HCT116 (cell line): Measurements from ENCODE around the gene CD74. TPM values are rescaled to one million over a fixed set of nuclear protein-coding genes. Genes with fewer than 3 reads are reported as not detected.
A peak's percentile ranks its signal among the peaks of the same experiment; 100 is the strongest.

Source experiments
- ATAC-seq: fragments of 200-7000 bp; cut with Tn5 transposase; 2 replicates; pipeline ENCODE4 v1.9.1; 2020; ENCODE audit warnings: mild to moderate bottlenecking, moderate library complexity
- BruUV-seq: library from RNA; stranded (reverse); fragments of 400-500 nt; replicated peaks from 2 replicates; lab custom pipeline; 2021; lab: Mats Ljungman, UMichigan
- CTCF ChIA-PET: fragments of 300-600 bp; sonication (Branson Sonifier 250); formaldehyde crosslinking; loops from one replicate; lab custom pipeline; 2021; ENCODE audit warnings: antibody characterized with exemption; lab: Charles Lee
- POLR2A ChIA-PET: fragments of 300-600, 350-600 bp; sonication (Branson Sonifier 250); formaldehyde crosslinking; loops from one replicate; lab custom pipeline; 2021; ENCODE audit warnings: antibody characterized with exemption; lab: Charles Lee
- RAD21 ChIA-PET, 2 experiments: fragments of 300-600 bp; sonication (Branson Sonifier 250); formaldehyde crosslinking; loops; one replicate each; lab custom pipeline; 2023; ENCODE audit warnings: low total read pairs in 2 of 2; ENCODE audit not compliant: uncharacterized antibody in 2 of 2, unreplicated experiment in 2 of 2, low non-redundant PET in 1 of 2; lab: Charles Lee
- DNase-seq: peaks from one replicate; pipeline ENCODE4 v3.0.0-alpha.2; 2010; ENCODE audit warnings: low read depth, low spot score
- H2AFZ ChIP-seq: fragments of 200-600 bp; shearing (Covaris generic), sonication (generic); 2 replicates; pipeline ENCODE4 v1.6.1; 2017; ENCODE audit warnings: low read depth, mixed run types, mixed read lengths, antibody characterized with exemption, low read length; ENCODE audit not compliant: poor library complexity, severe bottlenecking
- H3K27ac ChIP-seq: 2 replicates; pipeline ENCODE4 v1.5.1; 2012; ENCODE audit warnings: low read depth, low read length
- H3K27me3 ChIP-seq: fragments of 200-600 bp; sonication (generic); 2 replicates; pipeline ENCODE4 v1.6.1; 2016; ENCODE audit warnings: mixed run types, low read length, mixed read lengths; ENCODE audit not compliant: insufficient read depth
- H3K36me3 ChIP-seq, 2 experiments: fragments of 200-500 bp in 1 of 2; fragments of 200-600 bp in 1 of 2; sonication (Bioruptor generic) in 1 of 2; sonication (generic) in 1 of 2; 2 replicates each; pipeline versions ENCODE4 v1.5.1 to v1.6.1; 2014 to 2016; ENCODE audit warnings: low read length in 2 of 2, inconsistent platforms in 1 of 2, mixed read lengths in 1 of 2, mixed run types in 1 of 2; ENCODE audit not compliant: insufficient read depth in 2 of 2, control insufficient read depth in 1 of 2
- H3K4me1 ChIP-seq, 2 experiments: fragments of 200-600 bp in 1 of 2; sonication (generic) in 1 of 2; 2 replicates each; pipeline versions ENCODE4 v1.5.1 to v1.6.1; 2012 to 2017; ENCODE audit warnings: low read length in 2 of 2, inconsistent platforms in 1 of 2, mild to moderate bottlenecking in 1 of 2, mixed read lengths in 1 of 2, mixed run types in 1 of 2, moderate library complexity in 1 of 2; ENCODE audit not compliant: insufficient read depth in 2 of 2, control insufficient read depth in 1 of 2
- H3K4me2 ChIP-seq: fragments of 200-600 bp; sonication (generic); 2 replicates; pipeline ENCODE4 v1.6.1; 2017; ENCODE audit warnings: mixed run types, low read length, mixed read lengths
- H3K4me3 ChIP-seq, 2 experiments: fragments of 200-600 bp in 1 of 2; sonication (generic) in 1 of 2; replicated peaks in 1 of 2; 2 replicates each; pipeline ENCODE4 v1.5.1; 2011 to 2016; ENCODE audit warnings: low read length in 2 of 2, control low read depth in 1 of 2, low read depth in 1 of 2, mild to moderate bottlenecking in 1 of 2, mixed read lengths in 1 of 2, mixed run types in 1 of 2
- H3K79me2 ChIP-seq: fragments of 200-600 bp; sonication (generic); 2 replicates; pipeline ENCODE4 v1.6.1; 2017; ENCODE audit warnings: mild to moderate bottlenecking, mixed run types, low read length, moderate library complexity, mixed read lengths; ENCODE audit not compliant: insufficient read depth
- H3K9ac ChIP-seq: fragments of 200-600 bp; sonication (generic); 2 replicates; pipeline ENCODE4 v1.6.1; 2016; ENCODE audit warnings: low read length, mixed read lengths
- H3K9me2 ChIP-seq: fragments of 200-600 bp; sonication (generic), shearing (Covaris generic); 2 replicates; pipeline ENCODE4 v1.6.1; 2017; ENCODE audit warnings: mixed run types, mild to moderate bottlenecking, moderate library complexity; ENCODE audit not compliant: insufficient read depth
- H3K9me3 ChIP-seq, 2 experiments: fragments of 200-500 bp in 1 of 2; fragments of 200-600 bp in 1 of 2; sonication (Bioruptor generic) in 1 of 2; sonication (generic) in 1 of 2; 2 replicates each; pipeline ENCODE4 v1.6.1; 2014 to 2017; ENCODE audit warnings: low read length in 2 of 2, mixed read lengths in 2 of 2, inconsistent platforms in 1 of 2, low read depth in 1 of 2, mild to moderate bottlenecking in 1 of 2, mixed run types in 1 of 2, moderate library complexity in 1 of 2; ENCODE audit not compliant: control insufficient read depth in 1 of 2, insufficient read depth in 1 of 2
- H4K20me1 ChIP-seq: fragments of 200-600 bp; sonication (generic), shearing (Covaris generic); 2 replicates; pipeline ENCODE4 v1.6.1; 2017; ENCODE audit warnings: mixed run types, mild to moderate bottlenecking, moderate library complexity; ENCODE audit not compliant: insufficient read depth
- CTCF ChIP-seq, 3 experiments: fragments of 200-600 bp in 1 of 3; sonication (generic) in 1 of 3; IDR thresholded peaks in 2 of 3; conservative IDR thresholded peaks in 1 of 3; 2 replicates each; pipeline ENCODE4 v1.5.1; 2012 to 2017; ENCODE audit warnings: low read depth in 2 of 3, low read length in 2 of 3, antibody characterized with exemption in 1 of 3, borderline replicate concordance in 1 of 3, control low read depth in 1 of 3, mild to moderate bottlenecking in 1 of 3, mixed read lengths in 1 of 3, mixed run types in 1 of 3, moderate library complexity in 1 of 3; ENCODE audit not compliant: insufficient read depth in 1 of 3
- FOSL1 ChIP-seq: IDR thresholded peaks from 2 replicates; pipeline ENCODE4 v1.6.1; 2012; ENCODE audit warnings: low read depth
- intact Hi-C: fragments of 100-400 bp; cut with micrococcal nuclease; formaldehyde crosslinking; loops from 2 replicates; pipeline ENCODE4 v1.10.0; 2022
- total RNA-seq: library from RNA; stranded (reverse); gene quantifications from one replicate; pipeline ENCODE4 v1.2.1, GENCODE V29; 2021; ENCODE audit not compliant: unreplicated experiment

The CD74 gene
- total RNA-seq, 1 experiment from 2014 or later: 8.9 TPM

- Histone ChIP-seq H3K36me3 (peaks cover 35 to 48% of the 10 kb centered on the region in 2 experiments; a peak in 3 of 4 replicates), H3K9me2 (no peaks in the 10 kb centered on the region), H2AFZ (no peak overlapping the region), H3K4me3 (no peak overlapping the region), H3K4me2 (no peak overlapping the region), H3K4me1 (no peaks in the 10 kb centered on the region), H3K9me3 (no peaks in the 10 kb centered on the region), H4K20me1 (no peaks in the 10 kb centered on the region), H3K27ac (no peak overlapping the region), H3K27me3 (no peaks in the 10 kb centered on the region), H3K9ac (no peak overlapping the region), H3K79me2 (no peaks in the 10 kb centered on the region)
- ATAC-seq (peak; percentile 9; the same call in 1 of the 2 replicates), DNase-seq (no peak)
- TF ChIP-seq CTCF (IDR thresholded peaks at IDR 0.05 in 2 of 3, conservative IDR thresholded peaks at IDR 0.05 in 1 of 3; ENCODE audit: borderline replicate concordance in 1 of 3, insufficient read depth in 1 of 3, low read depth in 2 of 3, low read length in 2 of 3) (peak in 2 of 3 experiments; percentile 6 to 24; a peak in 2 of 6 replicates), FOSL1 (no peak)
- ChIA-PET POLR2A (no interaction called here), CTCF (interaction anchor here (1.1 to 2.9 kb wide), 2 partner anchors 12 to 38 kb away, joined by 4 to 15 read pairs; no protein-coding TSS in a partner anchor), RAD21 (interaction anchor here in 1 of 2 experiments (1.0 to 1.5 kb wide), 2 partner anchors 38 kb away, joined by 3 to 4 read pairs; no protein-coding TSS in a partner anchor)
- no TSS peak for BruUV-seq
- intact Hi-C loops: loop anchor here (5.0 kb wide), 1 partner anchor 39 kb away; no protein-coding TSS in a partner anchor
These were observed 14.7 kb downstream of the CD74 start for GRCh38 chr5:150397782-150398721.
